SK-N-SH (cell line): ENCODE results near the gene SOX15. TPM values are rescaled to one million over a fixed set of nuclear protein-coding genes. Genes with fewer than 3 reads are reported as not detected.

Experiments
- CTCF ChIA-PET: fragments of 300-600, 350-600 bp; formaldehyde crosslinking; extraction: SDS; loops from one replicate; lab custom pipeline; 2021; lab: Yijun Ruan, JAX
- POLR2A ChIA-PET: fragments of 350-600 bp; sonication (Branson Sonifier 250); formaldehyde crosslinking; extraction: SDS; loops from one replicate; lab custom pipeline; 2020; ENCODE audit warnings: antibody characterized with exemption, inconsistent platforms; lab: Yijun Ruan, JAX
- DNase-seq: peaks from one replicate; pipeline ENCODE4 v3.0.0; 2012
- H2AFZ ChIP-seq: fragments of 200-600 bp; sonication (generic); 2 replicates; pipeline ENCODE4 v1.8.1; 2016; ENCODE audit warnings: antibody characterized with exemption, mild to moderate bottlenecking, low read depth
- H3F3A ChIP-seq: fragments of 200-600 bp; sonication (generic); replicated peaks from 2 replicates; pipeline ENCODE3; 2016; ENCODE audit warnings: antibody characterized with exemption, mild to moderate bottlenecking; ENCODE audit not compliant: insufficient read depth
- H3K27ac ChIP-seq, 2 experiments: fragments of 200-500 bp in 1 of 2; fragments of 200-600 bp in 1 of 2; sonication (Bioruptor generic) in 1 of 2; sonication (generic), shearing (Covaris generic) in 1 of 2; 2 replicates each; pipeline versions ENCODE4 v1.5.1 to v1.6.1; 2014 to 2016; ENCODE audit warnings: low read depth in 2 of 2, inconsistent platforms in 1 of 2, low read length in 1 of 2, mild to moderate bottlenecking in 1 of 2, mixed read lengths in 1 of 2
- H3K27me3 ChIP-seq: fragments of 200-600 bp; sonication (generic), shearing (Covaris generic); 2 replicates; pipeline ENCODE4 v1.6.1; 2016; ENCODE audit warnings: mixed run types; ENCODE audit not compliant: insufficient read depth
- H3K36me3 ChIP-seq, 2 experiments: fragments of 200-500 bp in 1 of 2; fragments of 200-600 bp in 1 of 2; sonication (Bioruptor generic) in 1 of 2; sonication (generic) in 1 of 2; replicated peaks in 1 of 2; 2 replicates each; pipeline versions ENCODE3 to v1.5.1; 2014 to 2016; ENCODE audit warnings: low read length in 1 of 2, mild to moderate bottlenecking in 1 of 2; ENCODE audit not compliant: insufficient read depth in 2 of 2, control insufficient read depth in 1 of 2
- H3K4me1 ChIP-seq, 2 experiments: fragments of 200-500 bp in 1 of 2; fragments of 200-600 bp in 1 of 2; sonication (Bioruptor generic) in 1 of 2; sonication (generic), shearing (Covaris generic) in 1 of 2; 2 replicates each; pipeline versions ENCODE4 v1.5.1 to v1.6.1; 2014 to 2016; ENCODE audit warnings: low read depth in 1 of 2, low read length in 1 of 2, mixed run types in 1 of 2; ENCODE audit not compliant: insufficient read depth in 2 of 2, control insufficient read depth in 1 of 2
- H3K4me2 ChIP-seq: fragments of 200-600 bp; sonication (generic), shearing (Covaris generic); 2 replicates; pipeline ENCODE4 v1.6.1; 2017; ENCODE audit warnings: mixed run types
- H3K4me3 ChIP-seq, 2 experiments: fragments of 200-500 bp in 1 of 2; fragments of 200-600 bp in 1 of 2; sonication (Bioruptor generic) in 1 of 2; sonication (generic), shearing (Covaris generic) in 1 of 2; 2 replicates each; pipeline versions ENCODE4 v1.5.1 to v1.8.1; 2014 to 2016; ENCODE audit warnings: low read depth in 2 of 2, inconsistent platforms in 1 of 2, low read length in 1 of 2, mild to moderate bottlenecking in 1 of 2, mixed read lengths in 1 of 2, moderate library complexity in 1 of 2
- H3K79me2 ChIP-seq: fragments of 200-600 bp; sonication (generic); 2 replicates; pipeline ENCODE4 v1.8.1; 2017; ENCODE audit warnings: mild to moderate bottlenecking; ENCODE audit not compliant: insufficient read depth
- H3K9ac ChIP-seq: fragments of 200-600 bp; sonication (generic); 2 replicates; pipeline ENCODE4 v1.6.1; 2017; ENCODE audit warnings: mixed run types
- H3K9me2 ChIP-seq: fragments of 200-600 bp; sonication (generic); 2 replicates; pipeline ENCODE4 v1.6.1; 2017; ENCODE audit warnings: mixed run types
- H3K9me3 ChIP-seq: fragments of 200-600 bp; sonication (generic); 2 replicates; pipeline ENCODE4 v1.6.1; 2017; ENCODE audit warnings: mixed run types, mild to moderate bottlenecking, moderate library complexity
- H4K20me1 ChIP-seq: fragments of 200-600 bp; sonication (generic); 2 replicates; pipeline ENCODE4 v1.6.1; 2017; ENCODE audit warnings: mild to moderate bottlenecking, mixed run types; ENCODE audit not compliant: insufficient read depth
- CHD2 ChIP-seq: fragments of 150-350 bp; IDR thresholded peaks from 2 replicates; pipeline ENCODE4 v1.6.1; 2018; ENCODE audit warnings: low read length; ENCODE audit not compliant: partially characterized antibody
- ELF1 ChIP-seq: IDR thresholded peaks from 2 replicates; pipeline ENCODE4 v1.4.0; 2012
- EP300 ChIP-seq, 2 experiments: IDR thresholded peaks; 2 replicates each; pipeline versions ENCODE4 v1.4.0 to v1.6.1; 2012; ENCODE audit warnings: borderline replicate concordance in 1 of 2, low read depth in 1 of 2, low read length in 1 of 2
- EZH2phosphoT487 ChIP-seq: fragments of 200-600 bp; sonication (generic); IDR thresholded peaks from 2 replicates; pipeline ENCODE4 v1.6.1; 2017; ENCODE audit warnings: low read depth, mixed run types, mild to moderate bottlenecking, antibody characterized with exemption, moderate library complexity, borderline replicate concordance
- FOSL2 ChIP-seq: IDR thresholded peaks from 2 replicates; pipeline ENCODE4 v1.4.0; 2012; ENCODE audit warnings: low read depth, mild to moderate bottlenecking, moderate library complexity, borderline replicate concordance
- FOXJ3 ChIP-seq: sonication (generic); formaldehyde crosslinking; IDR thresholded peaks from 2 replicates; pipeline ENCODE4 v1.5.1; 2020; ENCODE audit warnings: mild to moderate bottlenecking, missing genetic modification reagents
- GABPA ChIP-seq: IDR thresholded peaks from 2 replicates; pipeline ENCODE4 v1.4.0; 2012; ENCODE audit warnings: low read depth, mild to moderate bottlenecking
- GATA2 ChIP-seq: sonication (generic); formaldehyde crosslinking; IDR thresholded peaks from 2 replicates; pipeline ENCODE4 v1.5.0; 2020; ENCODE audit warnings: mild to moderate bottlenecking, missing genetic modification reagents
- JUND ChIP-seq: IDR thresholded peaks from 2 replicates; pipeline ENCODE4 v1.4.0; 2012
- MAX ChIP-seq: IDR thresholded peaks from 2 replicates; pipeline ENCODE4 v1.4.0; 2012; ENCODE audit warnings: low read depth
- MXI1 ChIP-seq: IDR thresholded peaks from 2 replicates; pipeline ENCODE4 v1.6.1; 2012; ENCODE audit warnings: mild to moderate bottlenecking, low read depth, low read length, improper control_type of control experiment
- NFIC ChIP-seq: IDR thresholded peaks from 2 replicates; pipeline ENCODE4 v1.4.0; 2012; ENCODE audit warnings: borderline replicate concordance
- PBX3 ChIP-seq: IDR thresholded peaks from 2 replicates; pipeline ENCODE4; 2012
- POLR2AphosphoS5 ChIP-seq: IDR thresholded peaks from 2 replicates; pipeline ENCODE4 v1.6.1; 2012; ENCODE audit warnings: low read depth, low read length
- RCOR1 ChIP-seq: fragments of 150-350 bp; IDR thresholded peaks from 2 replicates; pipeline ENCODE4 v1.6.1; 2017; ENCODE audit warnings: antibody characterized with exemption, low read length
- REST ChIP-seq: IDR thresholded peaks from 2 replicates; pipeline ENCODE4 v1.6.1; 2012; ENCODE audit warnings: mild to moderate bottlenecking, low read depth, low read length, moderate library complexity
- RFX5 ChIP-seq: IDR thresholded peaks from 2 replicates; pipeline ENCODE4 v1.6.1; 2012; ENCODE audit warnings: mild to moderate bottlenecking, improper control_type of control experiment, low read length
- RXRA ChIP-seq: IDR thresholded peaks from 2 replicates; pipeline ENCODE4 v1.4.0; 2012; ENCODE audit warnings: low read depth, mild to moderate bottlenecking, borderline replicate concordance
- SIN3A ChIP-seq: IDR thresholded peaks from 2 replicates; pipeline ENCODE4 v1.6.1; 2012; ENCODE audit warnings: low read depth, mild to moderate bottlenecking, low read length, moderate library complexity, borderline replicate concordance
- SMC3 ChIP-seq: IDR thresholded peaks from 2 replicates; pipeline ENCODE4 v1.6.1; 2012; ENCODE audit warnings: low read depth, low read length, improper control_type of control experiment
- TCF12 ChIP-seq: IDR thresholded peaks from 2 replicates; pipeline ENCODE4 v1.4.0; 2012
- TEAD4 ChIP-seq: IDR thresholded peaks from 2 replicates; pipeline ENCODE4 v1.4.0; 2012; ENCODE audit warnings: mild to moderate bottlenecking, borderline replicate concordance; ENCODE audit not compliant: insufficient read depth
- USF2 ChIP-seq: fragments of 150-350 bp; IDR thresholded peaks from 2 replicates; pipeline ENCODE4 v1.6.1; 2017; ENCODE audit warnings: antibody characterized with exemption, low read length, low read depth, borderline replicate concordance
- ZBTB33 ChIP-seq: IDR thresholded peaks from 2 replicates; pipeline ENCODE4 v1.4.0; 2012; ENCODE audit warnings: low read depth, borderline replicate concordance
- WGBS: methylation state at CpG from one replicate; pipeline ENCODE4 v1.1.6; 2017; ENCODE audit warnings: low lambda C conversion rate; 5-methylcytosine and 5-hydroxymethylcytosine counted together
- polyA plus RNA-seq, 3 experiments: library from polyadenylated mRNA; depleted of rRNA; stranded (reverse); fragments of >200 nt; gene quantifications; 2 replicates each; pipeline ENCODE4 v1.2.3, GENCODE V29; 2012

The SOX15 gene
- polyA plus RNA-seq, 1 of the 3 experiments (the other 2 are of a cell fraction): 1.3 TPM

GRCh38 chr17:7627250-7628121, 37.6 kb upstream of the SOX15 start, which contains the start of gene SAT2:
Gene SAT2 (minus strand): TSS chr17:7627821. CDS start chr17:7627635, 186 bp downstream.
- ChIA-PET POLR2A (interaction anchor here (0.6 to 2.8 kb wide), 8 partner anchors 13 to 345 kb away, joined by 3 to 37 read pairs (median 6); partner anchors contain the start of genes ATP1B2, FXR2, MPDU1 and TP53), CTCF (interaction anchor here (0.8 to 11.8 kb wide), 6 partner anchors 9 to 89 kb away, joined by 3 to 166 read pairs (median 5); partner anchors contain the start of genes FXR2, TP53 and WRAP53)
- no peaks in the 10 kb centered on the region for H4K20me1 ChIP-seq
- H3K9me3 ChIP-seq: no peaks in the 10 kb centered on the region
- 2% methylated on average over 33 of the region's 54 CpGs for WGBS
- peak within 1 kb of the TSS; percentile 85 to 88 for H3K27ac ChIP-seq
- H3K4me1 ChIP-seq: peaks cover 0 to 20% of the 10 kb centered on the region in 2 experiments; a peak in 1 of 4 replicates
- H2AFZ ChIP-seq: peak within 1 kb of the TSS; percentile 96
- H3K4me2 ChIP-seq: peak within 1 kb of the TSS; percentile 92
- H3K27me3 ChIP-seq: no peaks in the 10 kb centered on the region
- peak; percentile 97 for DNase-seq
- no peaks in the 10 kb centered on the region for H3F3A ChIP-seq
- peak within 1 kb of the TSS; percentile 96 for H3K9ac ChIP-seq
- peak within 1 kb of the TSS; percentile 62 to 77 for H3K4me3 ChIP-seq
- H3K36me3 ChIP-seq: no peaks in the 10 kb centered on the region
- H3K9me2 ChIP-seq: no peaks in the 10 kb centered on the region
- peaks cover 10% of the 10 kb centered on the region; the same call in 1 of the 2 replicates for H3K79me2 ChIP-seq
- TF ChIP-seq MXI1 (peak; percentile 70; the same call in 1 of the 2 replicates), SIN3A (peak; percentile 41; the same call in 1 of the 2 replicates), ZBTB33 (no peak), GABPA (no peak), EP300 (IDR thresholded peaks at IDR 0.05; ENCODE audit: borderline replicate concordance in 1 of 2, low read depth in 1 of 2, low read length in 1 of 2) (no peak), USF2 (no peak), FOXJ3 (CRISPR knock-in tag) (no peak), FOSL2 (no peak), RCOR1 (no peak; the same call in 1 of the 2 replicates), EZH2phosphoT487 (no peak), JUND (no peak), CHD2 (peak; percentile 50), REST (no peak; the same call in 1 of the 2 replicates), RFX5 (0 out of 2 replicates have a peak, but pooled peaks have one; percentile 35), SMC3 (no peak), POLR2AphosphoS5 (peak; percentile 82), PBX3 (no peak; the same call in 1 of the 2 replicates), TEAD4 (0 out of 2 replicates have a peak, but pooled peaks have one; percentile 7), MAX (no peak), NFIC (no peak), TCF12 (peak; percentile 50; the same call in 1 of the 2 replicates), GATA2 (no peak), RXRA (no peak; the same call in 1 of the 2 replicates), ELF1 (no peak)
